Measurements from ENCODE around the gene ITGAE.

ITGAE gene

GRCh38 chr17:3689262-3690093, 111.5 kb downstream of the ITGAE start:
- no peak for DNase-seq

GRCh38 chr17:3688852-3689261, 112.1 kb downstream of the ITGAE start:
- no peak for DNase-seq

- DNase-seq: no peak
Observed at GRCh38 chr17:3688027-3688553, 112.9 kb downstream of the ITGAE start.

GRCh38 chr17:3685174-3685573, 115.8 kb downstream of the ITGAE start:
- no peak for DNase-seq

GRCh38 chr17:3683054-3683511, 117.9 kb downstream of the ITGAE start:
- DNase-seq: peak; percentile 10 to 38 (median 30)

GRCh38 chr17:3682033-3682432, 119.0 kb downstream of the ITGAE start:
- DNase-seq: no peak

GRCh38 chr17:3681565-3681964, 119.4 kb downstream of the ITGAE start:
- no peak for DNase-seq

GRCh38 chr17:3681057-3681456, 119.9 kb downstream of the ITGAE start:
- no peak for DNase-seq

GRCh38 chr17:3679531-3680126, 121.4 kb downstream of the ITGAE start:
- DNase-seq: no peak

GRCh38 chr17:3678821-3679530, 122.0 kb downstream of the ITGAE start:
- DNase-seq: no peak

GRCh38 chr17:3678095-3678820, 122.7 kb downstream of the ITGAE start:
- DNase-seq: no peak

GRCh38 chr17:3675886-3676285, 125.1 kb downstream of the ITGAE start:
- DNase-seq: no peak

GRCh38 chr17:3672571-3672970, 128.4 kb downstream of the ITGAE start:
- DNase-seq: no peak

GRCh38 chr17:3669548-3669947, 131.4 kb downstream of the ITGAE start:
- DNase-seq: no peak

GRCh38 chr17:3669085-3669347, 132.0 kb downstream of the ITGAE start:
- no peak for DNase-seq

GRCh38 chr17:3668279-3669084, 132.5 kb downstream of the ITGAE start, which contains the start of the genes EMC6 and TAX1BP3:
EMC6 (plus strand) TSS chr17:3668812; CDS start chr17:3669147, 335 bp downstream.
TAX1BP3 (minus strand) TSS chr17:3668578; CDS start chr17:3668526, 52 bp downstream.
- DNase-seq: peak; percentile 95 to 98 (median 97)

- DNase-seq: no peak
Observed at GRCh38 chr17:3667366-3668278, 133.4 kb downstream of the ITGAE start.

- no peak for DNase-seq
Observed at GRCh38 chr17:3666516-3666915, 134.5 kb downstream of the ITGAE start.

- DNase-seq: no peak
Observed at GRCh38 chr17:3665834-3666233, 135.2 kb downstream of the ITGAE start.
